Thyroid gland (tissue), 4 donors: Measurements from ENCODE around the gene ERF. TPM values are rescaled to one million over a fixed set of nuclear protein-coding genes. Genes with fewer than 3 reads are reported as not detected.
A peak's percentile ranks its signal among the peaks of the same experiment; 100 is the strongest.

Source experiments
- DNase-seq, 2 donors: peaks; one replicate each; pipeline ENCODE4 v3.0.0-alpha.2; 2019
- H3K27ac ChIP-seq, 3 donors: fragments of 200-600 bp; sonication (generic); 1 replicate in 2 of 3; 2 replicates in 1 of 3; pipeline ENCODE4 v1.5.1; 2016 to 2019; ENCODE audit warnings: mild to moderate bottlenecking in 1 of 3, moderate library complexity in 1 of 3
- H3K27me3 ChIP-seq: fragments of 200-600 bp; sonication (generic); one replicate; pipeline ENCODE4 v1.5.1; 2019
- H3K36me3 ChIP-seq, 2 donors: fragments of 200-600 bp; sonication (generic); one replicate each; pipeline ENCODE4 v1.5.1; 2016 to 2019
- H3K4me1 ChIP-seq, 2 donors: fragments of 200-600 bp; sonication (generic); one replicate each; pipeline ENCODE4 v1.5.1; 2017 to 2019
- H3K4me3 ChIP-seq, 3 donors: fragments of 200-600 bp; sonication (generic); replicated peaks in 1 of 3; 1 replicate in 2 of 3; 2 replicates in 1 of 3; pipeline ENCODE4 v1.5.1; 2016; ENCODE audit warnings: mild to moderate bottlenecking in 1 of 3
- H3K9me3 ChIP-seq: fragments of 200-600 bp; sonication (generic); one replicate; pipeline ENCODE4 v1.5.1; 2017
- POLR2A ChIP-seq, 2 donors: fragments of 450-650 bp; IDR thresholded peaks; one replicate each; pipeline ENCODE4 v1.6.1; 2017; ENCODE audit warnings: antibody characterized with exemption in 2 of 2, mild to moderate bottlenecking in 2 of 2, moderate library complexity in 1 of 2
- WGBS, 2 donors: methylation state at CpG; one replicate each; pipeline ENCODE4 v1.1.5; 2017; 5-methylcytosine and 5-hydroxymethylcytosine counted together
- intact Hi-C: fragments of 100-400 bp; cut with DNase I; formaldehyde crosslinking; loops from one replicate; pipeline ENCODE4 v1.15.1; 2023
- total RNA-seq, 4 donors: library from RNA; depleted of rRNA; stranded (reverse); fragments of >200 nt; gene quantifications; one replicate each; pipeline ENCODE4 v1.2.3, GENCODE V29; 2016
- TF ChIP-seq, protein P1 (sequence below), 6 experiments: fragments of 200-600 bp in 3 of 6; fragments of 450-650 bp in 3 of 6; sonication (generic) in 3 of 6; IDR thresholded peaks; one replicate each; pipeline ENCODE4 v1.5.1; 2016 to 2019; ENCODE audit warnings: antibody characterized with exemption in 6 of 6, mild to moderate bottlenecking in 2 of 6, inconsistent platforms in 1 of 6, moderate library complexity in 1 of 6

Gene ERF
- total RNA-seq, 4 donors from 2014 or later: 27.5 to 50.2 (median 39.2) TPM

DNA sequence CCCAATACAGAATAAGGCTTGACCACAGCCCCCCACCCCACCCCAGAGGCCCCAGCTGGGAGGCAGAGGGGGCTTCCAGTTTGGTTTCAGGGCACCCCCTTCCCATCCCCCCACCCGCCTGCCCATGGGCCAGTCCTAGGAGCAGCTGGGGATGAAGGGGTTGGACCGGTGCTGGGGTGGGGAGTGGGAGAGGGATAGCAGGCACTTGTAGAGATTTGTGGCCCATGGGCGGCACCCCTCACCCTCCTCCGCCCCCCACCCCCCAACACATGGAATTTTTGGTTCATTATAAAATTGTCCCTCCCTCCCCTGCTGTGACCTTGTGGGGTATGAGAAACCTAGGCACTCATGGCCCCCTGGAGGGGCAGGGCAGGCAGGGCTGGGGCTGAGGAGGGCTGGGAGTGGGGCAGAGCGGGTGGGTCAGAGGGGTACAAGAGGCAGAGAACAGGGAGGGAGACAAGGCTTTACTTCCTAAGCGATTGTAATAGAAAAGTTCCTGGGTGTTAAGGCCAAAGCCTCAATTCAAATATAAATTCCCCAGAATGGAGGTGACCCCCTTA lies 7.2 kb downstream of the ERF start:
- Histone ChIP-seq H3K4me3 (no peak overlapping the region), H3K27ac (peak overlapping the region in 2 of 3 donors; percentile 17 to 23), H3K4me1 (peaks cover 26 to 60% of the 10 kb centered on the region in 2 donors), H3K27me3 (no peaks in the 10 kb centered on the region), H3K9me3 (no peaks in the 10 kb centered on the region), H3K36me3 (peaks cover 0 to 12% of the 10 kb centered on the region in 2 donors)
- intact Hi-C loops: loop anchor here (5.0 kb wide), 1 partner anchor 50 kb away; no protein-coding TSS in a partner anchor
- WGBS, 2 donors: 90 to 92% methylated on average over 6 of the region's 6 CpGs
- TF ChIP-seq, protein P1, sequence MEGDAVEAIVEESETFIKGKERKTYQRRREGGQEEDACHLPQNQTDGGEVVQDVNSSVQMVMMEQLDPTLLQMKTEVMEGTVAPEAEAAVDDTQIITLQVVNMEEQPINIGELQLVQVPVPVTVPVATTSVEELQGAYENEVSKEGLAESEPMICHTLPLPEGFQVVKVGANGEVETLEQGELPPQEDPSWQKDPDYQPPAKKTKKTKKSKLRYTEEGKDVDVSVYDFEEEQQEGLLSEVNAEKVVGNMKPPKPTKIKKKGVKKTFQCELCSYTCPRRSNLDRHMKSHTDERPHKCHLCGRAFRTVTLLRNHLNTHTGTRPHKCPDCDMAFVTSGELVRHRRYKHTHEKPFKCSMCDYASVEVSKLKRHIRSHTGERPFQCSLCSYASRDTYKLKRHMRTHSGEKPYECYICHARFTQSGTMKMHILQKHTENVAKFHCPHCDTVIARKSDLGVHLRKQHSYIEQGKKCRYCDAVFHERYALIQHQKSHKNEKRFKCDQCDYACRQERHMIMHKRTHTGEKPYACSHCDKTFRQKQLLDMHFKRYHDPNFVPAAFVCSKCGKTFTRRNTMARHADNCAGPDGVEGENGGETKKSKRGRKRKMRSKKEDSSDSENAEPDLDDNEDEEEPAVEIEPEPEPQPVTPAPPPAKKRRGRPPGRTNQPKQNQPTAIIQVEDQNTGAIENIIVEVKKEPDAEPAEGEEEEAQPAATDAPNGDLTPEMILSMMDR (IDR thresholded peaks at IDR 0.05): no peak
- no peak for TF ChIP-seq POLR2A (IDR thresholded peaks at IDR 0.05)
- DNase-seq: no peak

DNA sequence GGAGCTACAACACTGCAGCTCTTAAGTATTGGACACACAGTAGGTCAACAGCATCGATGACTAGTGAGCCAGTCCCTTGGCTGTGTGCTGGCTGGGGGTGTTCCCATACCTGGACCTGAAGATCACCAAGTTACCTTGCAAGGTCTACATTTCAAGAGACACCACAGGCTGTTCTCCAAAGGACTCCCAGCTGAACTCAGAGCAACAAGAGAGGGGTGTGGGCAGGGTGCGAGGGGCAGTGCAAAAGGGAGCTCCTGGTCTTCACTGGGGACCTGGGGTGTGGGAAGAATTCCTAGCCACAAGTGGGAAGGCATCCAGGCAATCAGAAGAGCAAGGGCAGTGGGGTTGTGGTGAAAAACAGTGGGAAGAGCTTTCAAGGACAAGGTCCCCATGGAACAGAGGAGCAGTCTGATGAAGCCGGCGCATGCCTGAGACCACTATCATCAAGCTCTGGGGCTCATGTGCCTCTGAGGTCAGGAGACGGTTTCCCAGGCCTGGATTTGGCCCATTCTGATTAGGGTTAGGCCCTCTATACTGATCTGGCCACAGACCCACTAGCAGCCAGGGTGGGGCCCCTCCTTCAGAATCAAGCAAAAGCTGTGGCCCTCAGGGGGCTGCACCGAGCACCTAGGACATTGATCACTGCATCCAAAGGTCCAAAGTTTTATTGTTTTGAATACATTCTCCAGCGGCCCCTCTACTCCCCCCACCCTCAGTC lies 7.8 kb downstream of the ERF start:
- H3K9me3 ChIP-seq: no peaks in the 10 kb centered on the region
- no peaks in the 10 kb centered on the region for H3K27me3 ChIP-seq
- H3K36me3 ChIP-seq: peaks cover 0 to 12% of the 10 kb centered on the region in 2 donors
- DNase-seq: no peak
- intact Hi-C loops: loop anchor here (5.0 kb wide), 1 partner anchor 50 kb away; no protein-coding TSS in a partner anchor
- TF ChIP-seq, protein P1 (IDR thresholded peaks at IDR 0.05): no peak
- no peak for TF ChIP-seq POLR2A (IDR thresholded peaks at IDR 0.05)
- H3K4me1 ChIP-seq: peaks cover 19 to 54% of the 10 kb centered on the region in 2 donors
- no peak overlapping the region for H3K4me3 ChIP-seq
- 84 to 87% methylated on average over 7 of the region's 7 CpGs for WGBS, 2 donors
- peak overlapping the region in 1 of 3 donors; percentile 17 for H3K27ac ChIP-seq

DNA sequence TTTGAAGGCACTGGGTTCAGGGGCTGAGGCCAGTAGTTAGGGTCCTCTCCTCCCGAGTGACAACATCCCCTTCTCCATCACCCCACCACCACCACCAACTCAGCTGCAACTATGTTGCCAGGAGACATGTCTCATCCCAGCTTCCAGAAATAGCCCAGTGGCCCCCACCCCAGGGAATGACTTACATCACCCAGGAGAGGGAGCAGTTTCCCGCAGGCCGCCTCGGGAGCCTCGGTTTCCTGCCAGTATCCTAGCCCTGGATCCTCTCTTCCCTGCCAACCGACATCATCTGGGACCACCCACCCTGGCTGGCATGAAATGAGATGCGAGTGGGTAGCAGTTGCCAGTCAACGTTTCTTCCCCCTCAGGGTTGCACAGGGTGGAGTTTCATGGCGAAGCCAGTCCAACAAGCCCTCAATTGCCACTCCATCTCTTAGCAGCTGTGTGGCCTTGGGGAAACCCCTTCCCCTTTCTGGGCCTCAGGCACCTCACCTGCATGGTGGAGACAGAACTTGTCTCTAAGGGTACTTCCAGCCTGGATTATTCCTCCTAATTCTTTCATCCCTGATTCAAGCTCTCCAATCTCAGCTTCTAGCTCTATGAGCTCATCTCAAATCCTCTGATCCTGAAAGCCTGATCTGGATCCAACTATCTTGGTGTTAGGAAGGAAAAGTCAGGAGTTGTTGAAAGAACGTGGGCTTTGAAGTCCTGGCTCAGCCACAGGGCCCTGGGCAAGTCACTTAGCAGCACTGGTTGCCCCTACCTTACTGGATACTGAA lies 8.6 kb downstream of the ERF start:
- peak overlapping the region in 2 of 3 donors; percentile 10 to 17 for H3K27ac ChIP-seq
- H3K36me3 ChIP-seq: peaks cover 0 to 12% of the 10 kb centered on the region in 2 donors
- H3K27me3 ChIP-seq: no peaks in the 10 kb centered on the region
- no peak overlapping the region for H3K4me3 ChIP-seq
- intact Hi-C loops: loop anchor here (5.0 kb wide), 1 partner anchor 51 kb away; no protein-coding TSS in a partner anchor
- TF ChIP-seq, protein P1 (IDR thresholded peaks at IDR 0.05): peak in 3 of 6 experiments; percentile 25 to 38 (median 37)
- no peak for TF ChIP-seq POLR2A (IDR thresholded peaks at IDR 0.05)
- DNase-seq: peak; percentile 42 to 53
- WGBS, 2 donors: 40 to 41% methylated on average over 8 to 10 of the region's 10 CpGs
- no peaks in the 10 kb centered on the region for H3K9me3 ChIP-seq
- H3K4me1 ChIP-seq: peaks cover 18 to 50% of the 10 kb centered on the region in 2 donors

DNA sequence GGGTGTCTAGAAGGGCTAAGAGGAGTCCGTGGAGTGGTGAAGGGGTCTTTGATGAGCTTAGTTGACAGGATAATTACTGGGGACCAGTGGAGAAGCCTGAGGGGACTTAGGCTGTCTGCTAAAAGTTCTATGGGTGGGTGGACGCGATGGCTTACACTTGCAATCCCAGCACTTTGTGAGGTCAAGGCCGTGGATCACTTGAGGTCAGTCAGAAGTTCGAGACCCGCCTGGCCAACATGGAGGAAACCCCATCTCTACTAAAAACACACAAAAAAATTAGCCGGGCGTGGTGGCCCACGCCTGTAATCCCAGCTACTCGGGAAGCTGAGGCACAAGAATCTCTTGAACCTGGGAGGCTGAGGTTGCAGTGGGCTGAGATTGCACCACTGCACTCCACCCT lies 9.7 kb downstream of the ERF start:
- intact Hi-C loops: loop anchor here (5.0 kb wide), 1 partner anchor 52 kb away; no protein-coding TSS in a partner anchor
- no peak for TF ChIP-seq POLR2A (IDR thresholded peaks at IDR 0.05)
- TF ChIP-seq, protein P1 (IDR thresholded peaks at IDR 0.05): no peak

More for the DNA sequence above, 9.7 kb downstream of the ERF start:
- H3K4me3 ChIP-seq: no peak overlapping the region
- H3K36me3 ChIP-seq: peaks cover 0 to 12% of the 10 kb centered on the region in 2 donors
- peaks cover 26 to 50% of the 10 kb centered on the region in 2 donors for H3K4me1 ChIP-seq
- DNase-seq: no peak
- WGBS, 2 donors: 71 to 76% methylated on average over 10 of the region's 10 CpGs
- H3K27ac ChIP-seq: peak overlapping the region in 2 of 3 donors; percentile 85 to 89
- no peaks in the 10 kb centered on the region for H3K27me3 ChIP-seq
- no peaks in the 10 kb centered on the region for H3K9me3 ChIP-seq
